Neural cell (in vitro differentiated cells): ENCODE data around the gene ZNF600.

Source experiments
- CTCF ChIP-seq: fragments of 450-650 bp; IDR thresholded peaks from 2 replicates; pipeline ENCODE4 v1.5.1; 2014; ENCODE audit warnings: antibody characterized with exemption, mild to moderate bottlenecking, moderate library complexity; ENCODE audit not compliant: poor library complexity, severe bottlenecking
- EZH2 ChIP-seq: fragments of 200-600, 300-800 bp; shearing (Covaris generic), sonication (generic); IDR thresholded peaks from 2 replicates; pipeline ENCODE4 v1.6.1; 2014; ENCODE audit warnings: antibody characterized with exemption, low read length, borderline replicate concordance, mild to moderate bottlenecking; ENCODE audit not compliant: insufficient read depth, poor library complexity, severe bottlenecking
- MXI1 ChIP-seq: fragments of 450-650 bp; conservative IDR thresholded peaks from 2 replicates; pipeline ENCODE4 v1.6.1; 2014; ENCODE audit warnings: antibody characterized with exemption, mild to moderate bottlenecking; ENCODE audit not compliant: poor library complexity, severe bottlenecking
- POLR2AphosphoS5 ChIP-seq: IDR thresholded peaks from 2 replicates; pipeline ENCODE4 v1.6.1; 2012
- RAD21 ChIP-seq: fragments of 450-650 bp; conservative IDR thresholded peaks from 2 replicates; pipeline ENCODE4 v1.6.1; 2014; ENCODE audit warnings: antibody characterized with exemption, mild to moderate bottlenecking, moderate library complexity
- REST ChIP-seq: IDR thresholded peaks from 2 replicates; pipeline ENCODE4 v1.6.1; 2012; ENCODE audit warnings: borderline replicate concordance
- TAF1 ChIP-seq: IDR thresholded peaks from 2 replicates; pipeline ENCODE4 v1.6.1; 2012; ENCODE audit warnings: low read depth

GRCh38 chr19:52739576-52739975 lies 47.0 kb downstream of the ZNF600 start:
- TF ChIP-seq CTCF, result no peak
- no peak for TF ChIP-seq RAD21
- no peak for TF ChIP-seq POLR2AphosphoS5
- no peak for TF ChIP-seq TAF1
- TF ChIP-seq EZH2, result no peak
- TF ChIP-seq MXI1, result no peak
- no peak for TF ChIP-seq REST
